DOHH2 (cell line): ENCODE results near the gene HSPG2.

Experiments
- EZH2phosphoT487 ChIP-seq: fragments of 200-600 bp; sonication (generic); IDR thresholded peaks from 2 replicates; pipeline ENCODE4 v1.6.1; 2017; ENCODE audit warnings: borderline replicate concordance, mild to moderate bottlenecking, antibody characterized with exemption, low read length, moderate library complexity, mixed read lengths
- TF ChIP-seq, protein P1 (sequence below): fragments of 200-600 bp; sonication (generic); IDR thresholded peaks from one replicate; pipeline ENCODE4 v1.5.1; 2014; ENCODE audit warnings: antibody characterized with exemption, mild to moderate bottlenecking, low read depth, low read length; ENCODE audit not compliant: poor library complexity, severe bottlenecking

DNA sequence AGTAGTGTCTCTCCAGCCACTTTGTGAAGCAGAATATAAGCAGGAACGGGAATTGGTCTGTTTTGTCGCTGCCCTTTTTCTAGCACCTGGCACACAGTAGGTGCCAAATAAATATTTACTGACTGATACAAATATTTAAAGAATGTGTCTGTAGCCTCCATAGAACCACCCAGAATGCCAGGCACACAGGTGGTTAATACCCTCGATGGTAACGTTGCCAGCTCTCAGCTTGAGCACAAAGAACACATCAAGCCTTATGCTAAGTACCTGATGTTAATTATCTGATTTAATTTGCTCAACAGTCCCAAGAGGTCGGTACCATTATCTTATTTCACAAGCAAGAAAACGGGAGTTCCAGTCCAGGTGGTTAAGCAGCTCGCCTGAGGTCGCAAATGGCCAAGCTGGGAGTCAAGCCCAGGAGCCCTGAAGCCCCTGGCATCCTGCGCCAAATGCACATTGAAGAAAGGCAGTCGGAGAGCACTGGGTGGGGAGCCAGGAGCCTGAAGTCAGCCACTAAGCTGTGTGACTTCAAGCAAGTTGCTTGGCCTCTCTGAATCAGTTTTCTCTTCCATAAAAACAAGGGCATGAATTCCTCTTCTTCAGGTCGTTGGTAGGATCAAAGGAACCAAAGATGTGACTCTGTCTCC lies 26.4 kb downstream of the HSPG2 start:
- TF ChIP-seq, protein P1, sequence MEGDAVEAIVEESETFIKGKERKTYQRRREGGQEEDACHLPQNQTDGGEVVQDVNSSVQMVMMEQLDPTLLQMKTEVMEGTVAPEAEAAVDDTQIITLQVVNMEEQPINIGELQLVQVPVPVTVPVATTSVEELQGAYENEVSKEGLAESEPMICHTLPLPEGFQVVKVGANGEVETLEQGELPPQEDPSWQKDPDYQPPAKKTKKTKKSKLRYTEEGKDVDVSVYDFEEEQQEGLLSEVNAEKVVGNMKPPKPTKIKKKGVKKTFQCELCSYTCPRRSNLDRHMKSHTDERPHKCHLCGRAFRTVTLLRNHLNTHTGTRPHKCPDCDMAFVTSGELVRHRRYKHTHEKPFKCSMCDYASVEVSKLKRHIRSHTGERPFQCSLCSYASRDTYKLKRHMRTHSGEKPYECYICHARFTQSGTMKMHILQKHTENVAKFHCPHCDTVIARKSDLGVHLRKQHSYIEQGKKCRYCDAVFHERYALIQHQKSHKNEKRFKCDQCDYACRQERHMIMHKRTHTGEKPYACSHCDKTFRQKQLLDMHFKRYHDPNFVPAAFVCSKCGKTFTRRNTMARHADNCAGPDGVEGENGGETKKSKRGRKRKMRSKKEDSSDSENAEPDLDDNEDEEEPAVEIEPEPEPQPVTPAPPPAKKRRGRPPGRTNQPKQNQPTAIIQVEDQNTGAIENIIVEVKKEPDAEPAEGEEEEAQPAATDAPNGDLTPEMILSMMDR, result no peak
- no peak for TF ChIP-seq EZH2phosphoT487
